ENCODE results near the gene CRELD2.

The CRELD2 gene

DNA sequence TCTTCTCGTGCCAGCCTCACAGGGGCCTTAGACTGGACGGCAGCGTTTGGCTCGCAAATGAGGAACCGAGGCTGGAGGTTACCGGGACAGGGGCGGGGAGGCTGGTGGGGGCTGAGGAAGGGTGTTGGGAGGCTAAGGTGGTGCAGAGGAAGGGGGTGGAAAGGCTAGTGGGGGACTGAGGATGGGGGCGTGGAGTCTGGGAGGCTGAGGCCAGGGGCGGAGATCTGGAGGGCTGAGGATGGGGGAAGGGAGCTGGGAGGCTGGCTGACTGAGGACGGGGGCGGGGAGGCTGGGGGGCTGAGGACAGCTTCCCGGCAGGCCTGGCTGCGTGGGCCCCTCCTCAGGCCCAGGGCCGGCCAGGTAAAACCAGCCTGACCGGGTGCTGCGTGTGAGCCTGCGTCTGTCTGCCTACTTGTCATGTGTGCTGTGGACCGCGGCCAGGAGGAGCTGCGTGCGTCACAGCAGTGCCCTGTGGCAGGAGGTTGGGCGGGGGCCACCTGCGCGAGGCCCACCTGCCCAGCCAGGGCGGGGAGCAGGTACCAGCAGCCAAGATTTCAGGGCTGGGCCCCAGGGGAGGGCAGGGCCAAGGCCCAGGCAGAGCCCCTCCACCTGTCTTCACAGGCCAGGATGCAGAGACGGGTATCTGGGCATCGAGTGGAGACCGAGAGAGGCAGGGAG, 32.7 kb downstream of the CRELD2 start:
- TF ChIP-seq, protein P1, sequence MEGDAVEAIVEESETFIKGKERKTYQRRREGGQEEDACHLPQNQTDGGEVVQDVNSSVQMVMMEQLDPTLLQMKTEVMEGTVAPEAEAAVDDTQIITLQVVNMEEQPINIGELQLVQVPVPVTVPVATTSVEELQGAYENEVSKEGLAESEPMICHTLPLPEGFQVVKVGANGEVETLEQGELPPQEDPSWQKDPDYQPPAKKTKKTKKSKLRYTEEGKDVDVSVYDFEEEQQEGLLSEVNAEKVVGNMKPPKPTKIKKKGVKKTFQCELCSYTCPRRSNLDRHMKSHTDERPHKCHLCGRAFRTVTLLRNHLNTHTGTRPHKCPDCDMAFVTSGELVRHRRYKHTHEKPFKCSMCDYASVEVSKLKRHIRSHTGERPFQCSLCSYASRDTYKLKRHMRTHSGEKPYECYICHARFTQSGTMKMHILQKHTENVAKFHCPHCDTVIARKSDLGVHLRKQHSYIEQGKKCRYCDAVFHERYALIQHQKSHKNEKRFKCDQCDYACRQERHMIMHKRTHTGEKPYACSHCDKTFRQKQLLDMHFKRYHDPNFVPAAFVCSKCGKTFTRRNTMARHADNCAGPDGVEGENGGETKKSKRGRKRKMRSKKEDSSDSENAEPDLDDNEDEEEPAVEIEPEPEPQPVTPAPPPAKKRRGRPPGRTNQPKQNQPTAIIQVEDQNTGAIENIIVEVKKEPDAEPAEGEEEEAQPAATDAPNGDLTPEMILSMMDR (IDR thresholded peaks at IDR 0.05; ENCODE audit: insufficient read depth, low read depth, low read length, missing control alignments) = no peak
- no peak overlapping the region for H3K4me3 ChIP-seq (ENCODE audit: low read depth, low read length)
- DNase-seq (ENCODE audit: low read depth) = no peak

DNA sequence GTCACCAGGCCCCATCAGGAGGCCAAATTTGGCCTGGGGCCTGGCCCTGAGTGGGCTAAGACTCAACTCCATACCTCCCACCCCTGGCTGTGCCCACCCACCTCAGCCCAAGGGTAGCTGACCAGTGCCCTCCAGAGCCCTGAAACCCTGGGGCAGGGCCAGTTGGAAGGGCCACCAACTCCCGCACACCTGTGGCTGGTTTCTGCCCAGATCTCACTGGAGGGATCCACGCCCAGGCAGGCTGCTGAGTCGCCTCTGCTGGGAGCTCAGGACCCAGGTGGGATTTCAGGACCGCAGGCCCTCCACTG, 33.2 kb downstream of the CRELD2 start:
- DNase-seq (ENCODE audit: low read depth) = no peak
- TF ChIP-seq, protein P1 (IDR thresholded peaks at IDR 0.05; ENCODE audit: insufficient read depth, low read depth, low read length, missing control alignments) = no peak
- H3K4me3 ChIP-seq (ENCODE audit: low read depth, low read length) = no peak overlapping the region

DNA sequence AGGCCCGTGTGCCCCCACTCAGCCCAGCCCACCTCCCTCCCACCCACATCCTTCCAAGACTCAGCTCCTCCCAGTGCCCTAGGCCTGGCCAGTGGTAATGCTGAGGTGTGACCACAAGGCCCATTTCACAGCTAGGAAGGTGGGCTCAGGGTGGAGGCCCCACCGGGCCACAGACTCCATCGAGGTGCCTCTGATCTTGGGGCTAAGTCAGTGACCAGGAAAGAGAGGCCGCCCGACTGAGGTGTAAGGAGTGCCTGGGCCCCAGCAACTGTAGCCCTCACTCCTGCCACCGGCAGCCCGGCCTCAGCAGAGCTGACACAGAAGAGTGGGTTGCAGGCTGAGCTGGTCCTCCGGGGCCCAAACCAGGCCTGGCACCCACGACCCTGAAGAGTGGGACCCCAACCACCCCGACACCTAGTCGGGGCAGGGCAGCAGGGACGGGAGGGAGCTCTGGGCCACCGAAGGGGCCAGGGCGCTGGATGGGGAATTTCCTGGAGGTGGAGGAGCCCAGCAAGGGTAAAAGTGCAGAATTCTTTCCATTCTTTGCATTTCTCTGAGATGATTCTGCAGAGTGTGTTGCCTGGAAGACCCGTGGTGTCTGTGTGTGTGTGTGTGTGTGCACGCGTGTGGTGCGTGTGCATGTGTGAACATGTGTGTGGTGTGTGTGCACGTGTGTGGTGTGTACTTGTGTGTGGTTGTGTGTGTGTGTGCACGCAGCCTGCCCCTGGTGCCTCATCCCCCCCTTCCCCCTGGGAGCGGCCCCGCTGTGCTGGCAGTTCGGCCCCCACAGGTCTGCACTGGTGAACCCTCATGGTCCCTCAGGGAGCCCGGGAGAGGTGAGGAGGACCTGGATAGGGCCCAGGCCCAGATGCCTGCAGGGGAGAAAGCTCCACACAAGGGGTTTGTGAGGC, 33.8 kb downstream of the CRELD2 start:
- no peak overlapping the region for H3K4me3 ChIP-seq (ENCODE audit: low read depth, low read length)
- TF ChIP-seq, protein P1 (IDR thresholded peaks at IDR 0.05; ENCODE audit: insufficient read depth, low read depth, low read length, missing control alignments) = no peak
- DNase-seq (ENCODE audit: low read depth) = no peak

DNA sequence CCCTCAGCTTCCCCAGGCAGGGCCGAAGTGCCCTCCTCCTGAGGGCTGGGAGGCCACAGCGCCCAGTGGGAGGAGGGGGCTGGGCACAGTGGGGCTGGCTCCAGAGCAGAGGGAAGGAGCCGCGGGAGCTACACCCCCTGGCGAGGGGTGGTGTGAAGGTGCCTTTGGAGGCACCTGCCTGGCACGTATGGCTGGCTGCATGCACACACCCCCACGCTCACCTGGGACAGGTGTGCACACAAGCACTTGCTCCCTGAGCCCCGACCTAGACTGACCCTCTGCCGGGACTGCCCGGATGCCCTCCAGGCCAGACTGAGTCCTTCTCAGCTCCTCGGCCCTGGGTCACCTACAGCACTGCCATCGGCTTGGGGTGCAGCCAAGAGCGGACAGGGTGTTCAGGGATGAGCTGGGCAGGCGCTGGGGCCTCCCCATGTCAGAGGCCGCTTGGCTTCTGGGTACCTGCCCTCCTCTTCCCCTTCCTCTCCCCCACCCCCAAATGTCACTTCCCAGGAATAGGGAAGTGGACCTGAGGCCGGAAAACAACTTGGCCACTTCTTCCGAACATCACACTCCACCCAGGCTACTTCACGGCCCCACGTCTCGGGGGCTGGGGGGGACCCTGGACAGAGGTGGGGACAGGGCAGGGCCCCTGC, 34.7 kb downstream of the CRELD2 start:
- no peak for DNase-seq (ENCODE audit: low read depth)
- TF ChIP-seq, protein P1 (IDR thresholded peaks at IDR 0.05; ENCODE audit: insufficient read depth, low read depth, low read length, missing control alignments) = no peak
- H3K4me3 ChIP-seq (ENCODE audit: low read depth, low read length) = no peak overlapping the region

DNA sequence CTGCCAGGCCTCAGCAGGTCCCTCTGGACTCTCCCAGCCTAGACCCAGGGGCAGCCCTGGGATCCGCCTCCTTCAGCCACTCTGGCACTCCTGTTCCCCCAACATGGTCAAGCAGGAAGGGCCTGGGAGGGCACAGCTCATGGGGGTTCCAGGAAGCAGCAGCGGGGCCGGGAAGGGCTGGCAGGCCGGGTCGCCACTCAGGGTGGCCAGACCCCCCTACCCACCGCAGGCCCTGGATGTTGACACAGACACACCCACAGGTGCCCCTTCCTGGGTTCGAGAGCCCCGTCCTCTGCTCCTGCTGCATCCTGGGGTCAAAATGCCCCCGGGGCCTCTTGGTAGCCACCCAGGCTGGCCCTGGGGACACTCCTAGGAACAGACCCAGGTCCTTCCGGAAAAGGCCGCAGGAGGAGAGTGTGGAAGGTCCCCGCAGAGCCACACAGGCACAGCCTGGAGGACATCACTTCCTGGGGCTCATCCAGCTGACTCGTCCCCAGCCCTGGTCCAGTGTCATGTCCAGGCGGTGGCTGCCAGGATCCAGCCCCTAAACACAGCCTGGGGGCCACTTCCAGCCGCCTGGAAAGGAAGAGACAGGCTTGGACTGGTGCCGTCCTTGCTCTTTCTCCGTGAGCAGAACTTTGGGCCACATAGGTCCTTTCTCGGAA, 35.4 kb downstream of the CRELD2 start:
- TF ChIP-seq, protein P1 (IDR thresholded peaks at IDR 0.05; ENCODE audit: insufficient read depth, low read depth, low read length, missing control alignments) = no peak
- DNase-seq (ENCODE audit: low read depth) = no peak
- H3K4me3 ChIP-seq (ENCODE audit: low read depth, low read length) = no peak overlapping the region

DNA sequence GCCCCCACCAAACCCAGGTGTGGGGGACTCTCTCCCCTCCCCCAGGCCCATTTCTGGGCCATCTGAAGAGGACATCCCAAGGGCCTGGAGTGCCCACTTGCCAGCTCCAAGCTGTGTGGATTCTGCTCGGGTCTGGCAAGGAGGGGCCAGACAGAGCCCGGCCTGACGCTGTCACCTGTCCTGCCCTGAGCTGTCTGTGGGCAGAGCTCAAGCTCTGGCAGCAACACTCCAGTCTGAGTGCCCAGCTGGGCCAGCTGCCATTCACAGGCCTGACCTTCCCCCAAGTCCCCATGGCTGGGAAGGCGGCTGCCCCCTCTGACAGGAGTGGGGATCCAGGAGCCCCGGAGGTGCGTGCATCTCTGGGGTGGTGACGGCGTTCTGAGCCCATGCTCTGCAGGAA, 35.9 kb downstream of the CRELD2 start:
- H3K4me3 ChIP-seq (ENCODE audit: low read depth, low read length) = no peak overlapping the region
- TF ChIP-seq, protein P1 (IDR thresholded peaks at IDR 0.05; ENCODE audit: insufficient read depth, low read depth, low read length, missing control alignments) = no peak
- no peak for DNase-seq (ENCODE audit: low read depth)

Measured in GM12865 (cell line).